ENCODE results near the gene RBM6. TPM values are rescaled to one million over a fixed set of nuclear protein-coding genes. Genes with fewer than 3 reads are reported as not detected.
A peak's percentile ranks its signal among the peaks of the same experiment; 100 is the strongest.

Gene RBM6
- total RNA-seq, 1 donor from 2014 or later: 53.9 TPM

- Histone ChIP-seq H3K9ac (ENCODE audit: low read length) (peak overlapping the region; percentile 99), H3K27ac (ENCODE audit: low read depth, low read length) (peak overlapping the region; percentile 96), H3K9me3 (ENCODE audit: insufficient read depth, low read depth, low read length) (no peaks in the 10 kb centered on the region), H3K79me2 (ENCODE audit: insufficient read depth, low read length) (peaks cover 56% of the 10 kb centered on the region), H3K27me3 (ENCODE audit: insufficient read depth, low read length) (no peaks in the 10 kb centered on the region), H3K4me3 (ENCODE audit: insufficient read depth, low read depth, low read length) (peak overlapping the region; percentile 96), H3K4me2 (ENCODE audit: low read length) (peak overlapping the region; percentile 86), H4K20me1 (ENCODE audit: insufficient read depth, low read length) (peaks cover 43% of the 10 kb centered on the region), H3K36me3 (ENCODE audit: insufficient read depth, low read length) (peaks cover 35% of the 10 kb centered on the region), H2AFZ (ENCODE audit: low read depth, low read length) (peak overlapping the region; percentile 68), H3K4me1 (ENCODE audit: insufficient read depth, low read length) (peaks cover 12% of the 10 kb centered on the region)
- Mint-ChIP-seq H3K4me1 (ENCODE audit: low read depth, unreplicated experiment) (peaks cover 11% of the 10 kb centered on the region), H3K4me3 (ENCODE audit: unreplicated experiment) (peak overlapping the region; percentile 98), H3K36me3 (ENCODE audit: low read depth, unreplicated experiment) (peaks cover 15% of the 10 kb centered on the region), H3K27me3 (ENCODE audit: low read depth, unreplicated experiment) (no peaks in the 10 kb centered on the region), H3K27ac (ENCODE audit: unreplicated experiment) (peak overlapping the region; percentile 99), H3K9me3 (ENCODE audit: unreplicated experiment) (peaks cover 5% of the 10 kb centered on the region)
- TF ChIP-seq EZH2 (IDR thresholded peaks at IDR 0.05; ENCODE audit: insufficient read depth, low read length) (no peak), CTCF (IDR thresholded peaks at IDR 0.05; ENCODE audit: insufficient read depth, low read depth, low read length) (no peak)
- no peak for FAIRE-seq
- DNase-seq (ENCODE audit: low read depth): peak; percentile 27
These were observed 149.6 kb downstream of the RBM6 start for GRCh38 chr3:50089609-50089945.

- H3K4me3 ChIP-seq (ENCODE audit: insufficient read depth, low read depth, low read length): peak overlapping the region; percentile 96
These were observed 151.0 kb downstream of the RBM6 start for GRCh38 chr3:50090984-50091383.

More at GRCh38 chr3:50090984-50091383, 151.0 kb downstream of the RBM6 start:
- Histone ChIP-seq H3K4me2 (ENCODE audit: low read length) (peak overlapping the region; percentile 86), H4K20me1 (ENCODE audit: insufficient read depth, low read length) (peaks cover 57% of the 10 kb centered on the region), H3K27ac (ENCODE audit: low read depth, low read length) (no peak overlapping the region), H3K9me3 (ENCODE audit: insufficient read depth, low read depth, low read length) (no peaks in the 10 kb centered on the region), H3K27me3 (ENCODE audit: insufficient read depth, low read length) (no peaks in the 10 kb centered on the region), H2AFZ (ENCODE audit: low read depth, low read length) (no peak overlapping the region), H3K9ac (ENCODE audit: low read length) (peak overlapping the region; percentile 99), H3K36me3 (ENCODE audit: insufficient read depth, low read length) (peaks cover 48% of the 10 kb centered on the region), H3K4me1 (ENCODE audit: insufficient read depth, low read length) (peaks cover 12% of the 10 kb centered on the region), H3K79me2 (ENCODE audit: insufficient read depth, low read length) (peaks cover 70% of the 10 kb centered on the region)
- no peak for TF ChIP-seq CTCF (IDR thresholded peaks at IDR 0.05; ENCODE audit: insufficient read depth, low read depth, low read length)
- TF ChIP-seq EZH2 (IDR thresholded peaks at IDR 0.05; ENCODE audit: insufficient read depth, low read length): no peak
- Mint-ChIP-seq H3K36me3 (ENCODE audit: low read depth, unreplicated experiment) (peaks cover 23% of the 10 kb centered on the region), H3K4me1 (ENCODE audit: low read depth, unreplicated experiment) (peaks cover 13% of the 10 kb centered on the region), H3K27me3 (ENCODE audit: low read depth, unreplicated experiment) (no peaks in the 10 kb centered on the region), H3K4me3 (ENCODE audit: unreplicated experiment) (peak overlapping the region; percentile 98), H3K9me3 (ENCODE audit: unreplicated experiment) (no peaks in the 10 kb centered on the region), H3K27ac (ENCODE audit: unreplicated experiment) (no peak overlapping the region)
- no peak for FAIRE-seq
- no peak for DNase-seq (ENCODE audit: low read depth)

Measured in astrocyte (in vitro differentiated cells and primary cell).